ENCODE data around the gene ITPR2. TPM values are rescaled to one million over a fixed set of nuclear protein-coding genes. Genes with fewer than 3 reads are reported as not detected.

ITPR2 gene
- total and polyA plus RNA-seq, 2 of the 13 experiments (the other 11 are each of a cell fraction or from before 2014, with no cell fraction given) = 31.9 to 81.9 TPM

GRCh38 chr12:26318661-26319068, 514.3 kb downstream of the ITPR2 start (continued):
- peak; percentile 38; the same call in 1 of the 2 replicates for TF ChIP-seq ZNF710 (CRISPR knock-in tag; IDR thresholded peaks at IDR 0.05; ENCODE audit: borderline replicate concordance)
- TF ChIP-seq NR2F1 (CRISPR knock-in tag; IDR thresholded peaks at IDR 0.05) = peak; percentile 77 to 86; a peak in 3 of 4 replicates
- TF ChIP-seq ZNF3 (CRISPR knock-in tag; IDR thresholded peaks at IDR 0.05) = no peak
- no peak for TF ChIP-seq RBAK (CRISPR knock-in tag; IDR thresholded peaks at IDR 0.05)
- peak; percentile 74 for TF ChIP-seq NR2C2 (CRISPR knock-in tag; IDR thresholded peaks at IDR 0.05; ENCODE audit: borderline replicate concordance)
- TF ChIP-seq PAWR (CRISPR knock-in tag; IDR thresholded peaks at IDR 0.05; ENCODE audit: borderline replicate concordance) = no peak
- peak; percentile 36; the same call in 1 of the 2 replicates for TF ChIP-seq NR2F2 (IDR thresholded peaks at IDR 0.05; ENCODE audit: borderline replicate concordance, low read depth)
- TF ChIP-seq ZKSCAN1 (IDR thresholded peaks at IDR 0.05; ENCODE audit: low read length) = no peak
- TF ChIP-seq ZNF556 (CRISPR knock-in tag; IDR thresholded peaks at IDR 0.05; ENCODE audit: borderline replicate concordance) = peak; percentile 59; the same call in 1 of the 2 replicates
- TF ChIP-seq, protein P1, sequence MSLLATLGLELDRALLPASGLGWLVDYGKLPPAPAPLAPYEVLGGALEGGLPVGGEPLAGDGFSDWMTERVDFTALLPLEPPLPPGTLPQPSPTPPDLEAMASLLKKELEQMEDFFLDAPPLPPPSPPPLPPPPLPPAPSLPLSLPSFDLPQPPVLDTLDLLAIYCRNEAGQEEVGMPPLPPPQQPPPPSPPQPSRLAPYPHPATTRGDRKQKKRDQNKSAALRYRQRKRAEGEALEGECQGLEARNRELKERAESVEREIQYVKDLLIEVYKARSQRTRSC (CRISPR knock-in tag; IDR thresholded peaks at IDR 0.05; ENCODE audit: low read depth) = no peak
- peak; percentile 51 for TF ChIP-seq GABPB1 (CRISPR knock-in tag; IDR thresholded peaks at IDR 0.05)
- no peak for TF ChIP-seq HNF4G (IDR thresholded peaks at IDR 0.05; ENCODE audit: borderline replicate concordance, low read depth, low read length)
- TF ChIP-seq HNF4G (CRISPR knock-in tag; IDR thresholded peaks at IDR 0.05; ENCODE audit: borderline replicate concordance, low read depth) = peak; percentile 33; the same call in 1 of the 2 replicates
- 0 out of 2 replicates have a peak, but pooled peaks have one; percentile 20 for TF ChIP-seq IRF2 (CRISPR knock-in tag; IDR thresholded peaks at IDR 0.05)
- 0 out of 2 replicates have a peak, but pooled peaks have one; percentile 24 for TF ChIP-seq GATAD1 (CRISPR knock-in tag; IDR thresholded peaks at IDR 0.05)
- TF ChIP-seq PLRG1 (conservative IDR thresholded peaks at IDR 0.05) = no peak
- no peak for TF ChIP-seq SMAD9 (CRISPR knock-in tag; IDR thresholded peaks at IDR 0.05)
- TF ChIP-seq GRHL1 (CRISPR knock-in tag; conservative IDR thresholded peaks at IDR 0.05) = no peak
- TF ChIP-seq SUZ12 (IDR thresholded peaks at IDR 0.05; ENCODE audit: low read depth, low read length) = no peak
- TF ChIP-seq LCORL (IDR thresholded peaks at IDR 0.05) = no peak
- peak; percentile 71; the same call in 1 of the 2 replicates for TF ChIP-seq LCORL (CRISPR knock-in tag; IDR thresholded peaks at IDR 0.05)
- no peak for TF ChIP-seq ZNF530 (CRISPR knock-in tag; IDR thresholded peaks at IDR 0.05; ENCODE audit: low read depth)
- TF ChIP-seq ARNT2 (CRISPR knock-in tag; IDR thresholded peaks at IDR 0.05; ENCODE audit: low read depth) = no peak
- TF ChIP-seq ZNF510 (CRISPR knock-in tag; IDR thresholded peaks at IDR 0.05; ENCODE audit: low read depth) = 0 out of 2 replicates have a peak, but pooled peaks have one; percentile 34
- no peak for TF ChIP-seq ZBTB43 (CRISPR knock-in tag; conservative IDR thresholded peaks at IDR 0.05)
- peak; percentile 65; the same call in 1 of the 2 replicates for TF ChIP-seq MAFG (CRISPR knock-in tag; IDR thresholded peaks at IDR 0.05)
- TF ChIP-seq SOX6 (IDR thresholded peaks at IDR 0.05) = no peak
- TF ChIP-seq SOX6 (CRISPR knock-in tag; IDR thresholded peaks at IDR 0.05) = peak; percentile 50
